ENCODE measurements around the gene UBASH3A.

The UBASH3A gene

DNA sequence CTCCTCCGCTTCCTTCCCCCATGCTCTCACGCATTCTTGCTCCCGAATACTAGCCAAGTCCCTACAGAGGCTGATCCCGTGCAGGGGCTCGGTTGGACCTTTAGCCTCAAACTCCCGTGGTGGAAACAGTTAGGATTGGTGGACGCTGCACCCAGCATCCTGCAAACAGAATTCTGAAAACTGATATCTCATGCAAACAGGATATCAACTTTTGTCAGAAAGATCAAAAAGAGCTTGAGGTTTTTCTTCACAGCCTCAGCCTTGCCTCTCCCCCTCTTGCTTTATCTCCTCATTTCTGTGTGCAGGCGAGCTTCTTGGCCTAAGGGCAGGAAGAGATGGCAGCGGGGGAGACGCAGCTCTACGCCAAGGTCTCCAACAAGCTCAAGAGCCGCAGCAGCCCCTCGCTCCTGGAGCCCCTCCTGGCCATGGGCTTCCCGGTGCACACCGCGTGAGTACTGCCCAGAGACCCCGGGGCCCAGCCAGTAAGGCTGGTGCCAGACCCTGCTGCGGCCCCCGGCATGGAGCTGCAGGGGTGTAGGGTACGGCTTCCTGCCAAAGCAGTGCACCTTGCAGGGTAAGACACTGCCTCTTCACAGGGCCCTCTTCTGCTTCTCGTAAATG lies at the start of gene UBASH3A:
Gene UBASH3A, plus strand, starts transcription at position 292 of the 621 bp plus-strand sequence. Its CDS starts 44 bp downstream, at position 336.
- DNase-seq: no peak

DNA sequence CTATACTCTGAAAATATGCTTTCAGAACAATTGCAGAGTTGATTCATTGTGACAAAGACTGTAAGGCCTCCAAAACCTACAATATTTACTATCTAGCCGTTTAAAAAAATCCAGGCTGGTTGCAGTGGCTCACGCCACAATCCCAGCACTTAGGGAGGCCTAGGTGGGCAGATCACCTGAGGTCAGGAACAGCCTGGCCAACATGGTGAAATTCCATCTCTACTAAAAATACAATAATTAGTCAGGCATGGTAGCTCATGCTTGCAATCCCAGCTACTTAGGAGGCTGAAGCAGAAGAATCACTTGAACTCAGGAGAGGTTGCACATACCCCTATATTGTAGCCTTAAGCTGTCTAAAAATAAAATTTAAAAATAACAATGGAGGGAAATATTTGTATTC lies 47.7 kb upstream of the UBASH3A start:
- no peak for DNase-seq

DNA sequence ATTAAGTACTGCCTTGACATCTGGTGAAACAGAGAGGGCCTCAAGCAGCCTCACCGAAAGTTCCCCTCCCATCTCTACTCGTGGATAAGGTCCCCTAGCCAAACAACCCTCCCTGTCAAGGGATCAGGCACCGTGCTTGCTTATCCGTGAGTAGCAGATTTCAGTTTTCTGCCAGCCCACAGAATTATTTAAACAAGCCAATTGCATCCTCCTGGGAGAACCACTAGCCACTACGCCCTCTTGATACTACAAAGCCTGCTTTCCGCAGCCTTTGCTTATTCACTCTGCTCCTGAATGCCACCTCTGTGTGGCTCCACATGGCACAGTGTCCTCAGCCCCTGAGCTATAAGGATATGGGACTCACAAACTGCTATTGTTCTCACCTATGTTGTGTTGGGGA lies 47.1 kb upstream of the UBASH3A start:
- no peak for DNase-seq

DNA sequence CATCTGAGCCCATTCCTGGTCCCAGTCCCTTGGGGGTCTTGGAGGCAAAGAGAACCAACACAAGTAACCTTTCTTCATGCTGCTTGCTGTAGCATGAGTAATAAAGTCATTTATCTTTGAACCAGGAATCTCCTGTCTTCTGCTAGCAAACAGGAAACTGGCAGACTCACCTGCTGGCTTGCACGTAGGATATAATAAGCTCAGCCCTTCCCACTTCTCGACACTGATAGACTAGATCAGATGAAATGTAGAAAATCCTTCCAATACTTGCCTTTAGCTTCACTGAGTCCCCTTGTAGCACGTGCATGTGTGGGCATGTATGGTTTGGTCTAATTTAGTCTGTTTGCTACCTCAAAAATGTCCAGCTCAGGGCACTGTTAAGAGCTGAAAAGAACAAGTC lies 46.4 kb upstream of the UBASH3A start:
- DNase-seq: no peak

GRCh38 chr21:42358261-42358660 lies 45.4 kb upstream of the UBASH3A start:
- DNase-seq: no peak

DNA sequence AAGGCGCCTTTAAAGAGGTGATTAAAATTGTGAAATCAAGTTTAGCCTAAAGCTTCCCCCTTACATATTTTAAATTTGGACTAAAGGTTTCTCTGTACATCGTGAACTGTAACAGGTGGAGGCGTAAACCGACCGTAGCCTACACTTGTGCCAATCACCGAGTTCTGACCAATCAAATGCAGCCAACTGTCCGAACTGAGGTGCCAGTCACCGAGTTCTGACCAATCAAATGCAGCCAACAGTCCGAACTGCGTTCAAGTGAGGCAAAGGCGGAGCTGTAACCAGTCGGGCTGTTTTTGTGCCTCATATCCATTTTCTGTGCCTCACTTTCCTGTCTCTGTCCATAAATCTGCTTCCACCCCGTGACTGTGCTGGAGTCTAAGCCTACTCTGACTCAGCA lies 44.8 kb upstream of the UBASH3A start:
- DNase-seq: no peak

- DNase-seq: no peak
These were observed 43.4 kb upstream of the UBASH3A start for GRCh38 chr21:42360317-42360716.

- DNase-seq: no peak
These were observed 42.4 kb upstream of the UBASH3A start for GRCh38 chr21:42361286-42361685.

GRCh38 chr21:42362198-42362597 lies 41.5 kb upstream of the UBASH3A start:
- no peak for DNase-seq

DNA sequence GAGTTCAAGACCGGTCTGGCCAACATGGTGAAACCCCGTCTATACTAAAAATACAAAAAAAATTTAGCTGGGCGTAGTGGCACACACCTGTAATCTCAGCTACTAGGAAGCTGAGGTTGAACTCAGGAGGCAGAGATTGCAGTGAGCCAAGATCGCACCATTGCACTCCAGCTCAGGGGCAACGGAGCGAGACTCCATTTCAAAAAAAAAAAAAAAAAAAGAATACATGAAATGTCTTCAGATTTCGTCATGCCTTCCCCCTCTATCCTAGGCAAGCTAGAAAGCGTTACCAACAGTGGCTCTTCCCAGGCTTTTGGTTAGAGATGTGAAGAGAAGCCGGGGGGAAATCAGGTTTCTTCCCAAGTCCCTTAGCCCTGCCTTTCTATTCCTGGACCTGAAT lies 41.0 kb upstream of the UBASH3A start:
- no peak for DNase-seq

GRCh38 chr21:42363312-42363711 lies 40.4 kb upstream of the UBASH3A start:
- DNase-seq: no peak

DNA sequence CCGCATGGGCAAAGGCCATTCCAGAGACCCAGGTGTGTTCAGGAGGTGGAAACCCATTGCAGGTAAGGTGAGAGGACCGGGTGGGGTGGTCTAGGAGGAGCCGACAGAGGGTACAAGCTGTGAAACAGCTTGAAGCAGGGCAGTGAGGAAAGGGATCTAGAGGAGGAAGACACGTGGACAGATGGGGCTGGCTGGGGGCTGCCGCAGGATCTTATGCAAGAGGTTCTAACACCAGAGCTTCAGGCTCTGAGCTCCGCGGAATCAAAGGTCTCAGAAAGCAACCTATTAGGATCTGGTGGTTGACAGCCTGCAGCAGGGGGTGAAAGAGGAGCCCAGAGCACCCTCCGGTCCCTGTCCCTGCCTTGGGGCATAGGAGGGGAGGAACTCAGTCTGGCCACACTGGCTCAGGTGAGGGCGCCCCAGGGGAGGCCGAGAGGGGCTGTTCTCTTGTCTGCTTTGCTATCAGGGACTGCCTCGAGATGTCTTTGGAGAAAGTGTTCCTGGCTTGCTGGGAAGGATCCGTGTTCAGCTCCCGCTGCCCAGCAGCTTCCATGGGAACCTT lies 39.3 kb upstream of the UBASH3A start:
- no peak for DNase-seq

GRCh38 chr21:42365770-42366169 lies 37.9 kb upstream of the UBASH3A start:
- no peak for DNase-seq

DNA sequence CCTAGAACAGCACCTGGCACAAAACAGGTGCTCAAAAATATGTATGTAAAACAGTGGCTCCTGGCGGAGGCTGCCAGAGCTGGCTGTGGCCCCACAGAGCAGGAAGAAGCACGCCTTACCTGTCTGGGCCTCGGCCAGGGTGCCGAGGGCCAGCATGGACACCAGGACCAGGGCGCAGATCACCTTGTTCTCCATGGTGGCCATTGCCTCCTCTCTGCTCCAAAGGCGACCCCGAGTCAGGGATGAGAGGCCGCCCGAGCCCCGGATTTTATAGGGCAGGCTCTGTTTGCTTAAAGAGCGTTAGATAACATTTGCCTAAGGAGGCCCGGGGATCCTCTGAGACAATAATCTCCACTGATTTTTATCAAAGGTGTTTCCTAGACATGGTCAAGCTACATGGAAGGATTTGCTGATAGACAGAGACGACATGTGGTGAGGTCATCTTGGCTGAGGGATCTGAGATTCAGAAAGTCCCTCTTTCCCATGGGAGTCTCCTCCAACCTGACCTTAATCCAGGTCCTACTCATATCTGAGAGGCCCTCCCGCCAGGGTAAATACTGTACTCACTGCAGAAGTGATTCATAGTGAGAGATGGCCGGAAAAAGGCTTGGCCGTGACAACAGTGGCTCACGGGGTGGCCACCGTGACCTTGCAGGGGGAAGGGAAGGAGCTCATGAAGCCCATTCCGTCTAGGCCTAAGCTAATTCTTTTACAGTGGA lies 37.3 kb upstream of the UBASH3A start, which contains the start of gene TFF1:
Gene TFF1, minus strand, starts transcription at position 244 of the 719 bp plus-strand sequence. Its CDS starts 40 bp downstream, at position 204.
- no peak for DNase-seq

DNA sequence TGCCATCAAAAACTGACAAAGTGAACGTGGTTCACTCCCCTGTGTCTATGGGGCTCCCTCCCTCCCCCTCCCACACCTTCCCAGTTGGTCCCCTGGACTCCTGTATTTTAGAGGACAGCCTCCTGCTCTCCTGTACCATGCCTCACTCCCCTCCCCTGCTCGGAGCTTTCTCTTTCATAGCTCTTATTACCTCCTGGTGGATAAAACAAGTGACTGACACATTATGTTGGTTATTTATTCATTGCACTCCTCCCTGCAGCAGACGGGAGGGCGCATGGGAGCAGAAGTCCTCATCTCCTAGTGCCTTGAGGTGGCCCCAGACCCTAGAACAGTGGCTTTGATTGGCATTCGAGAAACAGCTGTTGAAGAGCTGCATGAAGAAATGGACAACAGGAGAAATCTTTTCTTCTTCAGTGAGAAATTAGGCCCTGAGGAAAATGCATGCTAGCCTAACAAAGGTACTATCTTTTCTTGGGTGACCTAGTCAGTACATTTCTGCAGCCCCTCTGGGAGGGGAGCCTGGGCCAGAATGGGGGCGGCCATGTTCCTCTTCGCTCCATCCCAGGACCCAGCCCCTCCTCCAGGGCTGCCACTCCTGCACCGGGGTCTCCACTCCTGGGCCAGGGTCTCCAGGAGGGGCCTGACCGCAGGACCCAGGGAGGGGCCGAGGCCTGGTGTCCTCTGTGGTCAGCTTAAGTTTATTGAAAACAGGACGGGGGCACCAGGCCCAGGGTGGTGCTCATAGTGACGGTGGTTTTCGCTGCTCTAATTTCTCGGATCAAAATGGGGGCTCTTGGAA lies 36.1 kb upstream of the UBASH3A start:
- DNase-seq: no peak

DNA sequence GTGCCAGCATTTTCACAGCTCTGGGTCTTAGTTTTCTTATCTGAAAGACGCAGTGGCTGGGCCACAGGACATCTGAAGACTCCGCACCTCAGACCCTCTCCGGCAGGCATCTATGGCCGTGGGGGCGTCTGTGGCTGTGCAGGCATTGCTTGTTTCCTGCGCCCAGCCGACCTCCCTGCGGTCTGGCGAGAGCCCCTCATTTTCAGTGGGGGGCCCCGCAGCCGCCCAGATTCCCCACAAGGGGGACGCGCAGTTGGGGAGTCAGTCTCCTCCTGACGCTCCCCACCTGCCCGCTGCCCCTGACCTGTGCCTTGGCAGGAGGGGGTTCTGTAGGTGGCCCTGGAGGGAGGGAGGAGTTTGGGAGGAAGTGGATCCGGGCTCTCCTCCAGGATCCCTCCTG lies 33.9 kb upstream of the UBASH3A start:
- DNase-seq: no peak

DNA sequence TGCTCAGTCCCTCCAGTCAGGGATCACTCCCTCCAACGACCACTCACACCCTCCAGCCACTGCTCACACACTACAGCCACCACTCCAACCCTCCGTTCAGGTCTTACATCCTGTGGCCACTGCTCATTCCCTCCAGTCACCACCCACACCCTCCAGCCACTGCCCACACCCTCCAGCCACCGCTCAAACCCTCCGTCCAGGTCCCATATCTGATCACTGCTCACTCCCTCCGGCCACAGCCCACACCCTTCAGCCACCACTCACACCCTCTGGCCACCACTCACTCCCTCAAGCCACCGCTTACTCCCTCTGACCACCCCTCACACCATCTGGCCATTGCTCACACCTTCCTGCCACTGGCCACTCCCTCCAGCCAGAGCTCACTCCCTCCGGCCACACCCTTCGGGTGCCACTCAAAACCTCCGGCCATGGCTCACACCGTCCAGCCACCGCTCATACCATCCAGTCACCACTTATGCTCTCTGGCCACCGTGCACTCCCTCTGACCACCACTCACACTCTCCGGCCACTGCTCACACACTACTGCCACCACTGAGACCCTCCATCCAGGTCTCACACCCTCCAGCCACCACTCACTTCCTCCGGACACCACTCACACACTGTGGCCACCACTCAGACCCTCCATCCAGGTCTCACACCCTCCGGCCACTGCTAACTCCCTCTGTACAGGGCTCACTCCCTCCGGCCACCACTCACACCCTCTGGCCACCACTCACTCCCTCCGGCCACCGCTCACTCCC lies 32.6 kb upstream of the UBASH3A start:
- no peak for DNase-seq

DNA sequence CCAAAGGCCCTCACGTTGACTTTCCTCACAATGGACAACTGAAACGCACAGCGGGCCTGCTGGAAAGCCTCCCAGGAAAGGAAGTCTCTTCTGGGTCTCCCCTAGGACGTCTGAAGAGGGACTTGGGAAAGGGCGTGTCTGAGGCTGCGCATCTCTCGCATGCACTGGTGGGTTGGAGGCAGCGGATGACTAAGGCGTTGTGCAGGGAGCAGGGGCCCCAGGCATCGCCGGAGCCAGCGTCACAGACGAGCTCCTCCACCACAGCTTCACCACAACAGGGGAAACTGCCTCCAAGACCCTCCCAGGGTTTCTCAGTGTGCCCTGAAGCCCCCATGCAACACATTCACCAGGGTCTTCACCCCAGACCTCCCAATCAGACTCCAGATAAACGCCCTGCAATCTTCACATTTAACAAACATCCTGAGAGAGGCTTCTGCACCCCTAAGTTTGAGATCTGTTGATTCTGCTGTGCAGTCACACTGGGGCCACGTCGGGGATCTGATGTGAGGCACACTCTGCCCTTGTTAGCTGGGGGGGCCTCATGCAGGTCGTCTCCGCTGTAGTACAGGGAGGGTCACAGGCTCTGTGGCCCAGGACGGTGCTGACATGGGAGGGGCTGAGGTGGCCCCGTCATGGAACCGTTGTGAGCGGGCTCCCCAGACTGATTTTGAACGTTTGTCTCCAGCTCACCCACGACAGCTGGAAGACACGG lies 30.4 kb upstream of the UBASH3A start:
- DNase-seq: no peak

DNA sequence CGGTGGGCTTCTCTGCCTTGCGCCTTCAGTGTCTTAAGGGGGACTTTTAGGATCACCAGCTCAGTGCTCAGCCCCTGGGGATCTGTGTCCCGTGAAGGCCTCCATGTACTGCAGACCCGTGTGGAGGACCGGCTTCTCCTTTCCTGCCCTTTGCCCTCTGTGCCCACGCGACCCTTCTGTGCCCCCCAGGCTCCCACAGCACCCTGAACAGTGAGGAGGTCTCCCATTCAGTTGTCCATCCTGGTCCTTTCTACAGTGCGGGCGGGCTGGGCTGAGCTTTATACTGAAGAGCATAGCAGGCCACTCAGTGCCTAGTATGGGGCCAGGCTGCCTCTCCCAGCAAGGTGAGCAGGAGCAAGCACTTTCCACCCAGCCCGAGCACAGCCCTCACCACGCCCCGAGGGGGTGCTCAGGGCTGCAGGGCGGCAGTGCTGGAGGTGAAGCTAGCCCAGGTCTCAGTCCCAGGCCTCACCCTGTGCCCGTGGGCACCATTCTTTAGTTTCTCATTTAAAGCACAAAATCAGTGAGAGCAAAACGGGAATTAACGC lies 29.7 kb upstream of the UBASH3A start:
- no peak for DNase-seq

DNA sequence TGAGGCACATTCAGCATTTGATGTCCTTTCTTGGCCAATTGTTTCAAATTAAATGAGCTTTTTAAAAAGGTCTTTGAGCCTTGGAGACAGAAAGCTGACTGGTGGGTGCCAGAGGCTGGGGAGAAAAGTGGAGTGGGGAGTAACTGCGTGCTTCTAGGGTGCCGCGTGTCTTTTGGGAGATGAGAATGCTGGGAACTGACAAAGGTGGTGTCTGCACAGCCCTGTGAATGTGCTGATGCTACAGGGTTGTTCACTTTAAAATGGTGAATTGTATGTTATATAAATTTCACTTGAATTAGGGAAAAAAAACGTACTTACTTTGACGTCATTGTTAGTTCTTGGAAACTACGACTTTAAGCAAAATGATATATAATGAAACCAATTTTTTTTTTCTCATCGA lies 29.2 kb upstream of the UBASH3A start:
- no peak for DNase-seq

DNA sequence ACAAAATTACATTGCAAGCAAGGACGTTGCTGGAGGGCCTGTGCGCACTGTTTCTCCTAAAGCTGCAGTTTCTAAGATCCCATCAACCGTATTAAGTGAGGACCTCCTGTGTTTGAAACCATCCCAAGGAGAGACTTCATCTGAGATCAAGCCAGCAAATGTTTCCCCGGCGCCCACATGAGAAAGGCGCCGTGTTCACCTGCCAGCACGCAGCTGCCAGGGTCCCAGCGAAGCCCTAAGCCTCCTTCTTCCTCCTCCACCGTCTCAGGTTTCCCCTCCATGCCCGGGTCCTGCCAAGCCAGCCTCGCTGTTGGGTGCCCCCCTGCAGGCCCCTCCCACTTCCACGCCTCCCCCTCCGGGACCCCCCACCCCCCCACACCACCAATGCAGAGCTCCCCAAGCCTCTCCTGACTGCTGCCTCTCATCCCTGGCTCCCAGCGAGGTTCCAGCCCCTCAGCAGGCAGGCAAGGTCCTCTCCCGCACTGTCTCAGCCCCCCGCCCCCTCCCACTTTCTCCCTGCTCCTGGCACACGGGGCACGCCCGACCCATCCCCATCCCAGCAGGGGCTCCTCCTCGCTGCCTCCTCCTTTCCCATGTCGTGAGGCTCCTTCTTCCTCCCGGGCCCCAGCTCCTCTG lies 28.7 kb upstream of the UBASH3A start:
- DNase-seq: no peak

All from NCI-H1105 treated with DMSO at 0.1 percent for 48 hours (cell line).